HG03442 (cell line): ENCODE results near the gene PIGU.
"Not testable (repeated sequence)": the region's sequence is repeated elsewhere in the genome, so short reads cannot be mapped to it uniquely, and the experiment has no call there.

ENCODE experiments used
- ATAC-seq: cut with Tn5 transposase; IDR thresholded peaks from one replicate; pipeline ENCODE4 v1.9.1; 2021; ENCODE audit warnings: mild to moderate bottlenecking, moderate library complexity; ENCODE audit not compliant: unreplicated experiment

The PIGU gene

GRCh38 chr20:34676642-34677373, at the start of gene PIGU:
PIGU (minus strand) TSS chr20:34677092; CDS start chr20:34677085, 7 bp downstream.
- ATAC-seq: peak; percentile 94

GRCh38 chr20:34724172-34724571, 47.3 kb upstream of the PIGU start:
- no peak for ATAC-seq

GRCh38 chr20:34722560-34722959, 45.7 kb upstream of the PIGU start:
- not testable (repeated sequence) for ATAC-seq

- ATAC-seq: no peak
Observed at GRCh38 chr20:34720266-34720665, 43.4 kb upstream of the PIGU start.

GRCh38 chr20:34719242-34720017, 42.5 kb upstream of the PIGU start:
- peak; percentile 88 for ATAC-seq

- ATAC-seq: no peak
Observed at GRCh38 chr20:34717230-34718095, 40.6 kb upstream of the PIGU start.

GRCh38 chr20:34716921-34717229, 40.0 kb upstream of the PIGU start:
- no peak for ATAC-seq

- no peak for ATAC-seq
Observed at GRCh38 chr20:34715384-34715783, 38.5 kb upstream of the PIGU start.

- not testable (repeated sequence) for ATAC-seq
Observed at GRCh38 chr20:34713944-34714515, 37.1 kb upstream of the PIGU start.

GRCh38 chr20:34713194-34713943, 36.5 kb upstream of the PIGU start:
- ATAC-seq: no peak

GRCh38 chr20:34712525-34713192, 35.8 kb upstream of the PIGU start:
- no peak for ATAC-seq

- no peak for ATAC-seq
Observed at GRCh38 chr20:34711813-34712430, 35.0 kb upstream of the PIGU start.

- ATAC-seq: no peak
Observed at GRCh38 chr20:34710861-34711574, 34.1 kb upstream of the PIGU start.

- no peak for ATAC-seq
Observed at GRCh38 chr20:34710568-34710839, 33.6 kb upstream of the PIGU start.

- ATAC-seq: peak; percentile 9
Observed at GRCh38 chr20:34709831-34710567, 33.1 kb upstream of the PIGU start.

GRCh38 chr20:34709044-34709830, 32.3 kb upstream of the PIGU start:
- ATAC-seq: peak; percentile 45

- ATAC-seq: peak; percentile 10
Observed at GRCh38 chr20:34708621-34709043, 31.7 kb upstream of the PIGU start.
